GM18519 (cell line): ENCODE measurements around the gene DEK.
A peak's percentile ranks its signal among the peaks of the same experiment; 100 is the strongest.
"Not testable (repeated sequence)": the region's sequence is repeated elsewhere in the genome, so short reads cannot be mapped to it uniquely, and the experiment has no call there.

Experiments used
- ATAC-seq: cut with Tn5 transposase; IDR thresholded peaks from one replicate; pipeline ENCODE4 v1.9.1; 2021; ENCODE audit warnings: mild to moderate bottlenecking, moderate library complexity; ENCODE audit not compliant: unreplicated experiment, low FRiP score

Gene DEK, protein sequence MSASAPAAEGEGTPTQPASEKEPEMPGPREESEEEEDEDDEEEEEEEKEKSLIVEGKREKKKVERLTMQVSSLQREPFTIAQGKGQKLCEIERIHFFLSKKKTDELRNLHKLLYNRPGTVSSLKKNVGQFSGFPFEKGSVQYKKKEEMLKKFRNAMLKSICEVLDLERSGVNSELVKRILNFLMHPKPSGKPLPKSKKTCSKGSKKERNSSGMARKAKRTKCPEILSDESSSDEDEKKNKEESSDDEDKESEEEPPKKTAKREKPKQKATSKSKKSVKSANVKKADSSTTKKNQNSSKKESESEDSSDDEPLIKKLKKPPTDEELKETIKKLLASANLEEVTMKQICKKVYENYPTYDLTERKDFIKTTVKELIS

DNA sequence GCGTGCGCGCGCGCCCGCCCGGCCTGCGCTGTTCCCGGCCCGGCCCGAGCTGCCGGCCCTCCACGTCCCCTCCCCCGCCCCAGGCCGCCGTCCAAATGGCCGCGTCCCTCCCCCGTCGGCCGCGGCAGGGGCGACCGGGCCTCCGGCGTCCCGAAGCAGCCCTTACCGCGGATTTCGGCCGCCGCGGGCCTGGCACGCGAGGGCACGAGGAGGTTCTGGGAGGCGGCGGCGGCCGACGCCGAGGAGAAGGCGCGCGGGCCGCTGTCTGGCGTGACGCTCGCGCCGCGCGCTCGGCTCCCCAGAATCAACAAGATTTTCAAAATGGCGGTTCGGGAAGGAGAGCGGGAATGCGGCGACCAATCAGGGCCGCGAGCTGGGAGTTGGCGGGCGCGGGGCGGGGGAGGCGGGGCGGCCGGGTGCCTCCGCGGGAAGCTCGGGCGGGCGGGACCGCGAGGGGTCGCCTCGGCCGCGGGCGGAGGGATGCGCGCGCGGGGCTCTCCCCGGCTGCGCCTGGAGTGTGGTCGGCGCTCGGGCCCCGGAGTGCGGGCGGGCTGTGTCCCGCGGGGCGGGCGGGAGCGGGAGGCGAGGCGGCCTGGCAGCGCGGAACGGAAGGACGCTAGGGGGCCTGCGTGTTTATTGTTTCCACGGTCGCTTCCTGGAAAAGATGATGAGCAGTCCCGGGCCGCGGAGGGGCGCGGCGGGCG is at the start of gene DEK:
Gene DEK (minus strand): TSS at position 312 of the 704 bp plus-strand sequence. CDS start 543 bp downstream, outside the sequence.
- ATAC-seq, result peak; percentile 23

DNA sequence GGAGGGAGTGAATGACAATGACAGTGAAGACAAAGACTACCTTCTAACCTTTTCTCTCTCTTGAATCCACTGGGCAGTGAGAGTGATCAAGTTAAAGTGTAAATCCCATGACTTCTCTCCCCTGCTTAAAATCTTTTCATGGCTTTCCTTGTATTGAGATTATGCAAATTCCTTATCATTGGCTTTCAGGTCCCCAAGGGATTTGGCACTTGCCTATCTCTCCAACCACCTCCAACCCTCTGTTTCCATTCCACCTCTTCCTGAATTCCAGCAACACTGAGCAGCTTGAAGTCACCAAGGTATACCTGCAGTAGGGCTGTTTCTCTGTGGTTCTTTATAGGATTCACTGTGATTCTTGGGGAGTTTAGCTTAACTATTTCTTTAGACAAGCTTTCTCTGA is 48.0 kb upstream of the DEK start:
- ATAC-seq, result no peak

- ATAC-seq, result not testable (repeated sequence)
Measured at GRCh38 chr6:18310010-18310409, 45.7 kb upstream of the DEK start.

DNA sequence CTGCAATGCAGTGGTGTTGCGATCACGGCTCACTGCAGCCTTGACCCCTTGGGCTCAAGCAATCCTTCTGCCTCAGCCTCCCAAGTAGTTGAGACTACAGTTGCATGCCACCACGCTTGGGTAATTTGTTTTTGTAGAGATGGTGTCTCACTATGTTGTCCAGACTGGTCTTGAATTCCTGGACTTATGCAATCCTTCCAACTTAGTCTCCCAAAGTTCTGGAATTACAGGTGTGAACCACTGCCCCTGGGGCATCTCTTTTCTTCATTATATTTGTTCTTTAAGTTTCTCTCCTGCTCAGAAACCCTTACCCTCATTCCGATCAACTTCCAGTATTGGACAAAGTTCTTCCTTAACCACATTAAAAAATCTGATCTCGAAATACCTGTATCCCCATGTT is 44.7 kb upstream of the DEK start:
- ATAC-seq, result no peak

- ATAC-seq, result no peak
Measured at GRCh38 chr6:18308070-18308735, 43.9 kb upstream of the DEK start.

GRCh38 chr6:18306977-18307376 is 42.6 kb upstream of the DEK start:
- no peak for ATAC-seq

- peak; percentile 67 for ATAC-seq
Measured at GRCh38 chr6:18302561-18303439, 38.5 kb upstream of the DEK start.

DNA sequence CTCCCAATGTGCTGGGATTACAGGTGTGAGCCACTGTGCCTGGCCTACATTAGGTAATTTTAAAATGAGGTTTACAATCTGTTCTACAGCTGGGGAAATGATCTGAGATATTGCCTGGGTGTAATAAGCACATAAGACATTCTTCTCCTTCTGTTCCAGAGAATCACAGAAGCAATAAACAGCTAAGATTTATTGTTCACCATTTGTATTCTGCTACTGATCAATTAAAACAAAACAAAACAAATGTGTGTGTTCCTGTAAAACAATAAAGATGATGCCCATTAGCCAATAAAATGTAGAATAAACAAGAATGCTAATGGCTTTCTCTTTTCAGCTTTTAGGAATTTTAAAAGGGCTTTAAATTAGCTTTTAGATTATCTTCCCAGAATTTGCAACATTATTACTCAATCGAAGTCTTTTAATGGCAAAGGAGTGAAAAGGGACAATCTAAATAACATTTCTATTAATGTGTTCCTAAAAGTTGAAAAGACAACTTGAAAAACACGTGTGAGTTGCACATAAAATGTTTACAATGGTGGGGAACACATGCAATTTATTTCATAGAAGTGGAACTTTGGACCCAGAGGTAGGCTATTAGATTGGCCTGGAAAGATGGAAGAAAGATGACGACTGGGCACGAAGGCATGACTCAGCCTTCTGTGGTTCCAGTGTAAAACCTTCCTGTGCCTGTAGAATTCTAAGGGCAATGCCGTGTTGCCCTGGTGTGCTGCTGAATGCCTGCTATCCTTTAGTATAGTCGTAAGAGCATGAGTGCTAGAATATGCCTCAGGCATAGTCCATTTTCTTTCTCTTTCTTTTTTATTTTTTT is 29.0 kb upstream of the DEK start:
- no peak for ATAC-seq

DNA sequence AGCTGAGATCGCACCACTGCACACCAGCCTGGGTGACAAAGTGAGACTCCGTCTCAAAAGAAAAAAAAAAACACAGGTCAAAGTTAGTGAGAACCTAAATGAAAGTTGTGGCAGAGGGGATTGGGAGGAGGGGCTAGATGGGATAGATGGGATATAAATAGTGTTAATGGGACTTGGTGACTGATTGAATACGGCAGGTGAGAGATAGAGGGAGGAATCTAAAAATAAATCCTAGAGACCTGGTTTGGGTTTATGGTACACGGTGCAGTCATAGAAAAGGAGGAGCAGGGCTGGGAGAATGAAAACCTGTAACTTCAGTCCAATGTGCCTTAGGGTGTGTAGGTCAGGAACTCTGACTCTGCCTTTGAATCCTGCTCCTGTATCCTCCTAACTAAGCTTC is 25.0 kb upstream of the DEK start:
- no peak for ATAC-seq

GRCh38 chr6:18284261-18284660 is 19.9 kb upstream of the DEK start:
- ATAC-seq, result no peak

DNA sequence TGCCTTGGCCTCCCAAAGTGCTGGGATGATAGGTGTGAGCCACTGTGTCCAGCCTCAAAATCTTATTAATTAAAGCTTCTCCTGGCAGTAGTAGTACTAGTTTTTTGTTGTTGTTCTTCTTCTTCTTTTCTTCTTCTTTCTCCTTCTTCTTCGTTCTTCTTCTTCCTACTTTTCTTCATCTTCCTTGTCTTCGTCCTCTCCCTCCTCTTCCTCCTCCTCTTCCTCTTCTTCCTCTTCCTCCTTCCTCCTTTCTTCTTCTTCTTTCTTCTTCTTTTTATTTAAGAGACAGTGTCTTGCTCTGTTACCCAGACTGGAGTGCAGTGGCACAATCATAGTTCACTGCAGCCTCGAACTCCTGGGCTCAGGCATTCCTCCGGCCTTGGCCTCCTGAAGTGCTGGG is 17.2 kb upstream of the DEK start:
- no peak for ATAC-seq

- no peak for ATAC-seq
Measured at GRCh38 chr6:18280084-18280483, 15.8 kb upstream of the DEK start.

DNA sequence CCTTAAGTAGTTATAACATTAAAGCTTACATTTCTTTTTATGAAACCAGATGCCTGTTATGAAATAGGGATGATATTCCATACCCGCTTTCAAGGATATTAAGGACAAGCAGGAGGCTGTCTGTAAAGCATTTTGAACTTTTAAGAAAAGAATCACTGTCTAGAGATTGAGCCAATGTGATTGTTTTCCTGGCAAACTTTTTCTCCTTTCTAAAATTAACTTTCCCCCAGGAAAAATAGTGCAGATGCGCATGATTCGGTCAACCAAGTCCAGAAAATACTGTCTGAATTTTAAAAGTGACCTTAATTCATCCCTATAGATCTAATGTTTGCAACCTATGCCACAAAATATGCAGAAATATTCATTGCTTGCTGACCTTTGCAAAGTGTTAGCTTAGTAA is 15.1 kb upstream of the DEK start:
- ATAC-seq, result no peak

DNA sequence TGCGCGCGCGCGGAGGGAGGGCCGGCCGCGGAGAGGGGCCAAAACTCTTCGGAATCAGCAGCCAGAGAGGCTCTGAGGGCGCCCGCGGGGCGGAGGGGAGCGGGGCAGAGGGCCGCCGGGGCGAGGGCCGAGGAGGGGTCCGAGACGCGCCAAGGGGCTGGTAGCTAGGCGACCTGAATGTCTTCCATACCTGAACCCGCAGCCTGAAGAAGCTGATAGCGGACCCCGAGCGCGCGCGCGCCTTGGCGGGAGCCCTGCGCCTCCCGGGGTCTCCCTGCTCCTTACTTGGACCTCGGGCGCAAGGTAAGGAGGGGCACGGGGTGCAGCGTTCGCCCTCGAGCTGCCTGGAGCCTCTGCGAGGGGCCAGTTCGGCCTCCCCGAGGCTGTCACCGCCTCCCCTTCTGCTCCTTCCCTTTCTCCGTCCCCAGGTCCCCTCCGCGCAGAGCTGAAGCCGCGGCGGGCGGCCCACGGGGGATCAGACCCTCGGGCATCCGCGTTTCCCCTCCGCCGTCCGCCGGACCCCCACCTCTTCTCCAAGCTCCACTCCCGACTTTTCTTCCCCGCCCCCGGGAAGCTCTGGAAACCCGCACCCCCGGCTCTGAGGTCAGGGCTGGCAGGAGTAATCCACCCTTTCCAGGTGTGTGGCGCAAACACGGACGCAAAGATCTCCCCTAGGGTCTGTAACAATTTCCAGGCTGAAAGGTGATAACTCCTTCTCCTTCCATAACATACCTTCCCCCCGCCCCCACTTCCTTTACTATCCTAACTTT is 13.1 kb upstream of the DEK start:
- ATAC-seq, result no peak

GRCh38 chr6:18276610-18277236 is 12.4 kb upstream of the DEK start:
- ATAC-seq, result no peak

- no peak for ATAC-seq
Measured at GRCh38 chr6:18270216-18270615, 5.9 kb upstream of the DEK start.

DNA sequence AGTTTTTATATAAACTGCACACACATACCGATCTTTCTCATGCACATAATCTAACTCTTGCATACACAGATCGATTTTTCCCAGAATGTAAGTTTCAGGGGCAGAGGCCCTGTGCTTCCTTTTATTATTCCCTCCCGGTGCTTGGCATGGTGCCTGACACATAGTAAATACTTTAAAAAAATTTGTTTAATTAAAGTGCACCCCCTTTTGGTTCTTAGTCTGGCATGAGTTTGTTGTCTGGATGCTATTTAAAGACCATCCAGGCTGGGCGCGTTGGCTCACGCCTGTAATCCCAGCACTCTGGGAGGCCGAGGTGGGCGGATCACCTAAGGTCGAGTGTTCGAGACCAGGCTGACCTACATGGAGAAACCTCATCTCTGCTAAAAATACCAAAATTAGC is 5.4 kb upstream of the DEK start:
- ATAC-seq, result no peak

DNA sequence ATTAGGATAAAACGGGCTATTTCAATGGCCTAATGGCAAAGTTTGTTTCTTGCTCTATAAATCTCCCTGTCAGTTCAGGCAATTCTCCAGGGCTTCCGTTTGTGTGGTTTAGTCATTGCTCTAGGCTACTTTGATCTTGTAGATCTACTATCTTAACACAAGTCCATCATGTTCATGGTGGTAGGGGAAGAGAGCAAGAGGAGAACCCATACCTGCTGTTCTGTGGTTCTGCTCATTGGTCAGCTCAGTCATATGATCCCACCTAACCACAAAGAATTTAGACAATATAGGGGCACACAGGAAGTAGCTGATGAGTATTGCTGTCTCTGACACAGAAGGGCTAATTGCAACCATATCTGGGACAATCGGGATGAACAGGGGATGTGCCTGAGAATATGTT is 4.9 kb upstream of the DEK start:
- peak; percentile 37 for ATAC-seq

- ATAC-seq, result no peak
Measured at GRCh38 chr6:18268066-18268465, 3.7 kb upstream of the DEK start.
